Calu3 (cell line): Measurements from ENCODE around the gene PLB1. TPM values are rescaled to one million over a fixed set of nuclear protein-coding genes. Genes with fewer than 3 reads are reported as not detected.

ENCODE experiments used
- BruUV-seq: library from RNA; stranded (reverse); fragments of 400-500 nt; replicated peaks from 2 replicates; lab custom pipeline; 2021; lab: Mats Ljungman, UMichigan
- CTCF ChIA-PET: fragments of 300-600 bp; sonication (Branson Sonifier 250); formaldehyde crosslinking; loops from one replicate; lab custom pipeline; 2022; ENCODE audit warnings: antibody characterized with exemption; lab: Charles Lee
- DNase-seq: peaks from one replicate; pipeline ENCODE4 v3.0.0; 2022
- H3K27ac Mint-ChIP-seq: one replicate; pipeline ENCODE4 v1.8.0; 2022; ENCODE audit warnings: mixed read lengths; ENCODE audit not compliant: unreplicated experiment
- H3K27me3 Mint-ChIP-seq: one replicate; pipeline ENCODE4 v1.8.0; 2022; ENCODE audit warnings: mixed read lengths; ENCODE audit not compliant: unreplicated experiment
- H3K36me3 Mint-ChIP-seq: one replicate; pipeline ENCODE4 v1.8.0; 2022; ENCODE audit warnings: mild to moderate bottlenecking, moderate library complexity, mixed read lengths; ENCODE audit not compliant: insufficient read depth, unreplicated experiment
- H3K4me1 Mint-ChIP-seq: one replicate; pipeline ENCODE4 v1.8.0; 2022; ENCODE audit warnings: mild to moderate bottlenecking, low read depth, mixed read lengths; ENCODE audit not compliant: unreplicated experiment
- H3K4me3 Mint-ChIP-seq: one replicate; pipeline ENCODE4 v1.8.0; 2022; ENCODE audit warnings: mild to moderate bottlenecking, low read depth, moderate library complexity, mixed read lengths; ENCODE audit not compliant: unreplicated experiment
- H3K9me3 Mint-ChIP-seq: one replicate; pipeline ENCODE4 v1.8.0; 2022; ENCODE audit warnings: low read depth, mixed read lengths; ENCODE audit not compliant: unreplicated experiment
- CTCF ChIP-seq: fragments of 200-600 bp; IDR thresholded peaks from one replicate; pipeline ENCODE4 v1.8.0; 2022; ENCODE audit warnings: antibody characterized with exemption; ENCODE audit not compliant: unreplicated experiment
- intact Hi-C: fragments of 100-400 bp; cut with micrococcal nuclease; formaldehyde crosslinking; loops from one replicate; pipeline ENCODE4 v1.10.0; 2022; ENCODE audit not compliant: unreplicated experiment
- total RNA-seq: library from RNA; stranded (reverse); gene quantifications from 2 replicates; pipeline ENCODE4 v1.2.3, GENCODE V29; 2022

Gene PLB1
- total RNA-seq, 1 experiment from 2014 or later: 1.6 TPM

- intact Hi-C loops: no loop called here
- H3K4me1 Mint-ChIP-seq: peaks cover 19% of the 10 kb centered on the region
- CTCF ChIA-PET: interaction anchor here (1.0 kb wide), 1 partner anchor 16 kb away, joined by 3 read pairs; no protein-coding TSS in a partner anchor
- no peak overlapping the region for H3K27ac Mint-ChIP-seq
- H3K9me3 Mint-ChIP-seq: no peaks in the 10 kb centered on the region
- no peaks in the 10 kb centered on the region for H3K27me3 Mint-ChIP-seq
- no TSS peak for BruUV-seq
- no peak for TF ChIP-seq CTCF
- DNase-seq: no peak
- H3K4me3 Mint-ChIP-seq: no peak overlapping the region
- peaks cover 2% of the 10 kb centered on the region for H3K36me3 Mint-ChIP-seq
Measured at GRCh38 chr2:28578774-28579173, 82.9 kb downstream of the PLB1 start.

- intact Hi-C loops: no loop called here
- BruUV-seq: no TSS peak
- no peaks in the 10 kb centered on the region for H3K9me3 Mint-ChIP-seq
- DNase-seq: no peak
- TF ChIP-seq CTCF: no peak
- H3K27ac Mint-ChIP-seq: no peak overlapping the region
- no peak overlapping the region for H3K4me3 Mint-ChIP-seq
- H3K27me3 Mint-ChIP-seq: no peaks in the 10 kb centered on the region
- CTCF ChIA-PET: interaction anchor here (1.1 kb wide), 1 partner anchor 14 kb away, joined by 3 read pairs; no protein-coding TSS in a partner anchor
- peaks cover 9% of the 10 kb centered on the region for H3K36me3 Mint-ChIP-seq
- H3K4me1 Mint-ChIP-seq: peaks cover 28% of the 10 kb centered on the region
Measured at GRCh38 chr2:28579606-28580005, 83.7 kb downstream of the PLB1 start.

- H3K27ac Mint-ChIP-seq: no peak overlapping the region
- intact Hi-C loops: no loop called here
- CTCF ChIA-PET: interaction anchor here (1.1 kb wide), 1 partner anchor 14 kb away, joined by 3 read pairs; no protein-coding TSS in a partner anchor
- H3K4me1 Mint-ChIP-seq: peaks cover 31% of the 10 kb centered on the region
- BruUV-seq: no TSS peak
- DNase-seq: no peak
- no peak overlapping the region for H3K4me3 Mint-ChIP-seq
- no peaks in the 10 kb centered on the region for H3K27me3 Mint-ChIP-seq
- no peaks in the 10 kb centered on the region for H3K9me3 Mint-ChIP-seq
- TF ChIP-seq CTCF: no peak
- peaks cover 9% of the 10 kb centered on the region for H3K36me3 Mint-ChIP-seq
Measured at GRCh38 chr2:28580078-28580477, 84.2 kb downstream of the PLB1 start.

- Mint-ChIP-seq H3K36me3 (peaks cover 9% of the 10 kb centered on the region), H3K4me3 (no peak overlapping the region), H3K27ac (no peak overlapping the region), H3K9me3 (no peaks in the 10 kb centered on the region), H3K27me3 (no peaks in the 10 kb centered on the region), H3K4me1 (peaks cover 28% of the 10 kb centered on the region)
- no peak for TF ChIP-seq CTCF
- intact Hi-C loops: no loop called here
- no TSS peak for BruUV-seq
- CTCF ChIA-PET: no interaction called here
- DNase-seq: no peak
Measured at GRCh38 chr2:28581312-28581711, 85.5 kb downstream of the PLB1 start.
